ENCODE data around the gene FGB. TPM values are rescaled to one million over a fixed set of nuclear protein-coding genes. Genes with fewer than 3 reads are reported as not detected.

Gene FGB
- total and polyA plus RNA-seq, 2 donors (not counting 1 experiment from before 2014, with no cell fraction given), result not detected

DNA sequence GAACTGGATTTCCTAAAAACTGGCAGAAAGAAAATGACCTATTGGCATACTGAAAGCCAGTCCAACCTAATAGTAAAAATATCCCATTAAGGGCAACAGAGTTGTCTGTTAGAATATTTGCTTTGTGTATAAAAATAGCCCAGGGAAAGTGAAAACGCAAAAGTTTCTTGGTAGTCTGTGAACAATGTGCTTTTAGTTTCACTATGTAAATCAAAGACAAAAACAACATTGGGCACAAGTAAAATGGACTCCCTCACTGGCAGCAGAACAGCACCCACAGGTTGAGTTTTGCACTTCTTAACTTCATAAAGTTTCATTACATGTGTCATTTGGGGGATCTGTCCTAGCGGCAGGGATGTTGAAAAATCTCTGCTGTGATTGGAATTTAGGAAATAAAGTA lies 53.9 kb downstream of the FGB start:
- peak overlapping the region; percentile 20 for H3K4me3 Mint-ChIP-seq
- ChIA-PET POLR2A (no interaction called here), CTCF (interaction anchor here (1.3 to 13.8 kb wide), 2 partner anchors 61 to 217 kb away, joined by 3 to 357 read pairs; partner anchors contain the start of genes FGB and PLRG1)
- peaks cover 11% of the 10 kb centered on the region for H3K27me3 Mint-ChIP-seq
- H3K27ac ChIP-seq (ENCODE audit: low read length in 2 of 2), result no peak overlapping the region
- no peak overlapping the region for H3K27ac Mint-ChIP-seq
- peaks cover 15% of the 10 kb centered on the region for H3K4me1 Mint-ChIP-seq
- H4K20me1 ChIP-seq (ENCODE audit: control insufficient read depth, insufficient read depth, low read length, poor library complexity, severe bottlenecking), result no peaks in the 10 kb centered on the region
- intact Hi-C loops (cut with micrococcal nuclease), result loop anchor here (5.0 kb wide), 2 partner anchors 284 to 761 kb away; partner anchors contain the start of gene MAP9
- ATAC-seq (ENCODE audit: low read depth), result peak; percentile 41
- H3K27me3 ChIP-seq (replicated peaks in 1 of 4; ENCODE audit: control extremely low read depth in 1 of 4, control insufficient read depth in 3 of 4, insufficient read depth in 4 of 4, low read length in 3 of 4), result no peaks in the 10 kb centered on the region
- H3K36me3 ChIP-seq (replicated peaks in 1 of 2; ENCODE audit: control extremely low read depth in 1 of 2, control insufficient read depth in 1 of 2, extremely low read depth in 1 of 2, insufficient read depth in 2 of 2, low read length in 1 of 2), result no peaks in the 10 kb centered on the region
- H3K9ac ChIP-seq (ENCODE audit: low read length), result peak overlapping the region; percentile 27
- TF ChIP-seq EZH2 (IDR thresholded peaks at IDR 0.05; ENCODE audit: borderline replicate concordance, insufficient read depth, low read depth, low read length, poor library complexity, severe bottlenecking), result no peak
- TF ChIP-seq, protein P1, sequence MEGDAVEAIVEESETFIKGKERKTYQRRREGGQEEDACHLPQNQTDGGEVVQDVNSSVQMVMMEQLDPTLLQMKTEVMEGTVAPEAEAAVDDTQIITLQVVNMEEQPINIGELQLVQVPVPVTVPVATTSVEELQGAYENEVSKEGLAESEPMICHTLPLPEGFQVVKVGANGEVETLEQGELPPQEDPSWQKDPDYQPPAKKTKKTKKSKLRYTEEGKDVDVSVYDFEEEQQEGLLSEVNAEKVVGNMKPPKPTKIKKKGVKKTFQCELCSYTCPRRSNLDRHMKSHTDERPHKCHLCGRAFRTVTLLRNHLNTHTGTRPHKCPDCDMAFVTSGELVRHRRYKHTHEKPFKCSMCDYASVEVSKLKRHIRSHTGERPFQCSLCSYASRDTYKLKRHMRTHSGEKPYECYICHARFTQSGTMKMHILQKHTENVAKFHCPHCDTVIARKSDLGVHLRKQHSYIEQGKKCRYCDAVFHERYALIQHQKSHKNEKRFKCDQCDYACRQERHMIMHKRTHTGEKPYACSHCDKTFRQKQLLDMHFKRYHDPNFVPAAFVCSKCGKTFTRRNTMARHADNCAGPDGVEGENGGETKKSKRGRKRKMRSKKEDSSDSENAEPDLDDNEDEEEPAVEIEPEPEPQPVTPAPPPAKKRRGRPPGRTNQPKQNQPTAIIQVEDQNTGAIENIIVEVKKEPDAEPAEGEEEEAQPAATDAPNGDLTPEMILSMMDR (IDR thresholded peaks at IDR 0.05), result no peak
- H3K9me3 Mint-ChIP-seq (ENCODE audit: insufficient read depth), result no peaks in the 10 kb centered on the region
- no peaks in the 10 kb centered on the region for H3K79me2 ChIP-seq (ENCODE audit: control insufficient read depth, insufficient read depth, low read length)
- H2AFZ ChIP-seq (ENCODE audit: insufficient read depth, low read depth, low read length, poor library complexity, severe bottlenecking), result peak overlapping the region; percentile 70
- 86% methylated on average over 1 of the region's 2 CpGs for WGBS (ENCODE audit: insufficient coverage)
- peak; percentile 51 for DNase-seq
- H3K9me3 ChIP-seq (ENCODE audit: control extremely low read depth in 1 of 3, control insufficient read depth in 2 of 3, insufficient read depth in 1 of 3, low read length in 2 of 3), result peaks cover 0 to 3% (median 1%) of the 10 kb centered on the region in 3 donors
- H3K4me1 ChIP-seq (ENCODE audit: control insufficient read depth in 2 of 2, insufficient read depth in 2 of 2, low read length in 2 of 2), result peaks cover 11 to 13% of the 10 kb centered on the region in 2 donors
- H3K4me2 ChIP-seq (replicated peaks; ENCODE audit: low read depth, low read length, poor library complexity, severe bottlenecking), result peak overlapping the region; percentile 62
- peak overlapping the region in 1 of 5 experiments; percentile 12 for H3K4me3 ChIP-seq (ENCODE audit: control extremely low read depth in 1 of 5, extremely low read depth in 1 of 5, insufficient read depth in 1 of 5, low read depth in 2 of 5, low read length in 4 of 5)

DNA sequence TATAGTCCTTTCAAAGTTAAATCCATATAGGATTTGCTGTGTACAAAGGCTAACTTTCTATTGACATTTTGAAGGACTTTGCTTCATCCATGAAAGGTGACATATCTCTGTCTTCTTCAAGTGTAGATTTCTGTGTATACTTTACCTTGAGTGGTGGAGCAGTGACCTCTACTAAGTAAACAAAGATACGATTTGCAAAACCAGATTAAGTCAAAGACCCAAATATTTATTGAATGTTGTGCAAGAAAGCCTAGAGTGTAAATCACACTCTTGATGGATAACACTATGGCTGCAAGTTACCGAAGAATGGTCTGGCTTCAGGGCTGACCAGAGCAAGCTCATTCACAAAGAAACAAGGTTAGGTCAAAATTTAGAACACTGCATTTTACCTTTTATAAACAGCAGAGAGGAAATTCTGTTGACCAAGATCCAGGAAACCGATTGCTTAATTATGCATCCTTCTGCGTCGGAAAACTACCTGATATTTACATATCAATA lies 55.1 kb downstream of the FGB start:
- intact Hi-C loops (cut with micrococcal nuclease), result loop anchor here (1.0 to 5.0 kb wide), 4 partner anchors 59 to 759 kb away; partner anchors contain the start of gene MAP9
- H3K4me3 ChIP-seq (ENCODE audit: control extremely low read depth in 1 of 5, extremely low read depth in 1 of 5, insufficient read depth in 1 of 5, low read depth in 2 of 5, low read length in 4 of 5), result no peak overlapping the region
- DNase-seq, result no peak
- no peaks in the 10 kb centered on the region for H3K27me3 ChIP-seq (replicated peaks in 1 of 4; ENCODE audit: control extremely low read depth in 1 of 4, control insufficient read depth in 3 of 4, insufficient read depth in 4 of 4, low read length in 3 of 4)
- ATAC-seq (ENCODE audit: low read depth), result no peak
- H3K79me2 ChIP-seq (ENCODE audit: control insufficient read depth, insufficient read depth, low read length), result no peaks in the 10 kb centered on the region
- peak overlapping the region; percentile 3 for H2AFZ ChIP-seq (ENCODE audit: insufficient read depth, low read depth, low read length, poor library complexity, severe bottlenecking)
- ChIA-PET CTCF (interaction anchor here (0.8 to 13.8 kb wide), 4 partner anchors 12 to 286 kb away, joined by 3 to 357 read pairs (median 5); partner anchors contain the start of genes FGB and PLRG1), POLR2A (no interaction called here)
- no peak overlapping the region for H3K4me3 Mint-ChIP-seq
- TF ChIP-seq EZH2 (IDR thresholded peaks at IDR 0.05; ENCODE audit: borderline replicate concordance, insufficient read depth, low read depth, low read length, poor library complexity, severe bottlenecking), result no peak
- TF ChIP-seq, protein P1 (IDR thresholded peaks at IDR 0.05), result no peak
- H3K4me2 ChIP-seq (replicated peaks; ENCODE audit: low read depth, low read length, poor library complexity, severe bottlenecking), result no peak overlapping the region
- 100% methylated on average over 1 of the region's 5 CpGs for WGBS (ENCODE audit: insufficient coverage)
- H3K27ac ChIP-seq (ENCODE audit: low read length in 2 of 2), result no peak overlapping the region
- H3K9ac ChIP-seq (ENCODE audit: low read length), result no peak overlapping the region
- H4K20me1 ChIP-seq (ENCODE audit: control insufficient read depth, insufficient read depth, low read length, poor library complexity, severe bottlenecking), result no peaks in the 10 kb centered on the region
- H3K9me3 ChIP-seq (ENCODE audit: control extremely low read depth in 1 of 3, control insufficient read depth in 2 of 3, insufficient read depth in 1 of 3, low read length in 2 of 3), result peaks cover 0 to 3% (median 1%) of the 10 kb centered on the region in 3 donors
- H3K27ac Mint-ChIP-seq, result no peak overlapping the region
- no peaks in the 10 kb centered on the region for H3K36me3 ChIP-seq (replicated peaks in 1 of 2; ENCODE audit: control extremely low read depth in 1 of 2, control insufficient read depth in 1 of 2, extremely low read depth in 1 of 2, insufficient read depth in 2 of 2, low read length in 1 of 2)
- H3K4me1 Mint-ChIP-seq, result peaks cover 15% of the 10 kb centered on the region
- peaks cover 11 to 13% of the 10 kb centered on the region in 2 donors for H3K4me1 ChIP-seq (ENCODE audit: control insufficient read depth in 2 of 2, insufficient read depth in 2 of 2, low read length in 2 of 2)
- H3K27me3 Mint-ChIP-seq, result peaks cover 9% of the 10 kb centered on the region
- H3K9me3 Mint-ChIP-seq (ENCODE audit: insufficient read depth), result no peaks in the 10 kb centered on the region
